ENCODE results near the gene MYO1B. TPM values are rescaled to one million over a fixed set of nuclear protein-coding genes. Genes with fewer than 3 reads are reported as not detected.

MYO1B gene
- total RNA-seq, 1 donor from 2014 or later, result 157 TPM

GRCh38 chr2:191318037-191318728, 73.0 kb downstream of the MYO1B start:
- DNase-seq (ENCODE audit: low spot score, unreplicated experiment), result no peak
- Mint-ChIP-seq H3K4me3 (ENCODE audit: low read depth) (no peak overlapping the region), H3K27ac (peak overlapping the region; percentile 87), H3K36me3 (ENCODE audit: insufficient read depth) (peaks cover 4% of the 10 kb centered on the region), H3K4me1 (ENCODE audit: low read depth) (peaks cover 28% of the 10 kb centered on the region), H3K9me3 (ENCODE audit: low read depth) (no peaks in the 10 kb centered on the region), H3K27me3 (no peaks in the 10 kb centered on the region)
- no peak for TF ChIP-seq CTCF (IDR thresholded peaks at IDR 0.05; ENCODE audit: unreplicated experiment)

- H3K9me3 Mint-ChIP-seq (ENCODE audit: low read depth), result no peaks in the 10 kb centered on the region
- H3K4me3 Mint-ChIP-seq (ENCODE audit: low read depth), result no peak overlapping the region
- H3K4me1 Mint-ChIP-seq (ENCODE audit: low read depth), result peaks cover 30% of the 10 kb centered on the region
- peak overlapping the region; percentile 87 for H3K27ac Mint-ChIP-seq
- H3K27me3 Mint-ChIP-seq, result no peaks in the 10 kb centered on the region
- peaks cover 6% of the 10 kb centered on the region for H3K36me3 Mint-ChIP-seq (ENCODE audit: insufficient read depth)
- no peak for TF ChIP-seq CTCF (IDR thresholded peaks at IDR 0.05; ENCODE audit: unreplicated experiment)
- no peak for DNase-seq (ENCODE audit: low spot score, unreplicated experiment)
These were observed 73.5 kb downstream of the MYO1B start for GRCh38 chr2:191318729-191319078.

GRCh38 chr2:191319186-191319585, 74.0 kb downstream of the MYO1B start:
- H3K27me3 Mint-ChIP-seq, result no peaks in the 10 kb centered on the region
- TF ChIP-seq CTCF (IDR thresholded peaks at IDR 0.05; ENCODE audit: unreplicated experiment), result no peak
- H3K4me3 Mint-ChIP-seq (ENCODE audit: low read depth), result no peak overlapping the region
- DNase-seq (ENCODE audit: low spot score, unreplicated experiment), result no peak
- H3K36me3 Mint-ChIP-seq (ENCODE audit: insufficient read depth), result peaks cover 6% of the 10 kb centered on the region
- H3K4me1 Mint-ChIP-seq (ENCODE audit: low read depth), result peaks cover 30% of the 10 kb centered on the region
- peak overlapping the region; percentile 87 for H3K27ac Mint-ChIP-seq
- peaks cover under 1% of the 10 kb centered on the region for H3K9me3 Mint-ChIP-seq (ENCODE audit: low read depth)

GRCh38 chr2:191320881-191321280, 75.7 kb downstream of the MYO1B start:
- peaks cover 5% of the 10 kb centered on the region for H3K9me3 Mint-ChIP-seq (ENCODE audit: low read depth)
- TF ChIP-seq CTCF (IDR thresholded peaks at IDR 0.05; ENCODE audit: unreplicated experiment), result no peak
- no peak for DNase-seq (ENCODE audit: low spot score, unreplicated experiment)
- H3K4me3 Mint-ChIP-seq (ENCODE audit: low read depth), result no peak overlapping the region
- no peaks in the 10 kb centered on the region for H3K27me3 Mint-ChIP-seq
- peaks cover 8% of the 10 kb centered on the region for H3K36me3 Mint-ChIP-seq (ENCODE audit: insufficient read depth)
- peak overlapping the region; percentile 2 for H3K27ac Mint-ChIP-seq
- H3K4me1 Mint-ChIP-seq (ENCODE audit: low read depth), result peaks cover 30% of the 10 kb centered on the region

- DNase-seq (ENCODE audit: low spot score, unreplicated experiment), result no peak
- no peaks in the 10 kb centered on the region for H3K27me3 Mint-ChIP-seq
- peak overlapping the region; percentile 43 for H3K27ac Mint-ChIP-seq
- peaks cover 5% of the 10 kb centered on the region for H3K9me3 Mint-ChIP-seq (ENCODE audit: low read depth)
- no peak overlapping the region for H3K4me3 Mint-ChIP-seq (ENCODE audit: low read depth)
- no peak for TF ChIP-seq CTCF (IDR thresholded peaks at IDR 0.05; ENCODE audit: unreplicated experiment)
- H3K36me3 Mint-ChIP-seq (ENCODE audit: insufficient read depth), result peaks cover 8% of the 10 kb centered on the region
- peaks cover 30% of the 10 kb centered on the region for H3K4me1 Mint-ChIP-seq (ENCODE audit: low read depth)
These were observed 76.9 kb downstream of the MYO1B start for GRCh38 chr2:191321861-191322662.

Measured in progenitor cell of endocrine pancreas (in vitro differentiated cells).